Measurements from ENCODE around the gene ROR1.

- TF ChIP-seq ZNF274 (IDR thresholded peaks at IDR 0.05; ENCODE audit: low read length): no peak
- no peak for TF ChIP-seq ZNF274 (tag by site-specific recombination; IDR thresholded peaks at IDR 0.05; ENCODE audit: borderline replicate concordance)
- no peak for TF ChIP-seq ZNF324 (tag by site-specific recombination; IDR thresholded peaks at IDR 0.05)
These were observed 413.1 kb downstream of the ROR1 start for GRCh38 chr1:64186898-64187280.

Measured in HEK293 (cell line).